Activated T-cell treated with anti-CD3 and anti-CD28 coated beads, Interleukin-2, amount 50 U/mL, for 72 hours (primary cell): ENCODE data around the gene PGAP6. TPM values are rescaled to one million over a fixed set of nuclear protein-coding genes. Genes with fewer than 3 reads are reported as not detected.
"Not testable (repeated sequence)": the region's sequence is repeated elsewhere in the genome, so short reads cannot be mapped to it uniquely, and the experiment has no call there.

ENCODE experiments used
- ATAC-seq, 2 donors: fragments of 150-1000 bp; cut with Tn5 transposase; replicated peaks in 1 of 2; 2 replicates each; pipeline ENCODE4 v1.10.0; 2021; ENCODE audit warnings: moderate library complexity in 2 of 2, mild to moderate bottlenecking in 1 of 2
- DNase-seq, 2 donors: peaks; one replicate each; pipeline ENCODE4 v3.0.0; 2021 to 2022; ENCODE audit warnings: mixed read lengths in 1 of 2
- H3K27ac Mint-ChIP-seq: one replicate; pipeline ENCODE4 v1.8.0; 2022; ENCODE audit warnings: mild to moderate bottlenecking, moderate library complexity, mixed read lengths
- H3K27me3 Mint-ChIP-seq: one replicate; pipeline ENCODE4 v1.8.0; 2022; ENCODE audit warnings: low read depth, mixed read lengths
- H3K36me3 Mint-ChIP-seq, 2 donors: one replicate each; pipeline ENCODE4 v1.8.0; 2022; ENCODE audit warnings: mixed read lengths in 2 of 2, mild to moderate bottlenecking in 1 of 2; ENCODE audit not compliant: insufficient read depth in 2 of 2
- H3K4me1 Mint-ChIP-seq: one replicate; pipeline ENCODE4 v1.8.0; 2022; ENCODE audit warnings: low read depth, mixed read lengths
- H3K4me3 Mint-ChIP-seq, 2 donors: one replicate each; pipeline ENCODE4 v1.8.0; 2022; ENCODE audit warnings: mild to moderate bottlenecking in 2 of 2, mixed read lengths in 2 of 2, moderate library complexity in 2 of 2
- H3K9me3 Mint-ChIP-seq, 2 donors: one replicate each; pipeline ENCODE4 v1.8.0; 2022; ENCODE audit warnings: mixed read lengths in 2 of 2
- total RNA-seq, 2 donors: library from RNA; stranded (reverse); gene quantifications; one replicate each; pipeline ENCODE4 v1.2.3, GENCODE V29; 2022

PGAP6 gene
- total RNA-seq, 2 donors from 2014 or later, result 29.7 to 39.7 TPM

- no peaks in the 10 kb centered on the region for H3K4me1 Mint-ChIP-seq
- H3K9me3 Mint-ChIP-seq, result no peaks in the 10 kb centered on the region
- no peaks in the 10 kb centered on the region for H3K27me3 Mint-ChIP-seq
- no peak overlapping the region for H3K4me3 Mint-ChIP-seq
- ATAC-seq (no peak), DNase-seq (no peak)
- H3K27ac Mint-ChIP-seq, result no peak overlapping the region
- H3K36me3 Mint-ChIP-seq, result peaks cover 0 to 3% of the 10 kb centered on the region in 2 donors
Observed at GRCh38 chr16:363110-363765, 18.5 kb downstream of the PGAP6 start.

DNA sequence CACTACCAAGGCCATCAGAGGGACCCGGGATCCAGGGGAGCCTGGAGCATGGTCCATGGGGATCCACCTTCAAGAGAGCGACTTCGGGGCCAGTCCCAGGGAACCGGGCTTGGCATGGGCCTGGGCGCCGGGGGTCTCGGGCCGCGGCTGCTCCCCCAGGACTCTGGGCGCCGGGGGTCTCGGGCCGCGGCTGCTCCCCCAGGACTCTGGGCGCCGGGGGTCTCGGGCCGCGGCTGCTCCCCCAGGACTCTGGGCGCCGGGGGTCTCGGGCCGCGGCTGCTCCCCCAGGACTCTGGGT is 19.1 kb downstream of the PGAP6 start:
- not testable (repeated sequence) for H3K27me3 Mint-ChIP-seq, H3K9me3 Mint-ChIP-seq, H3K36me3 Mint-ChIP-seq, H3K27ac Mint-ChIP-seq, DNase-seq, H3K4me1 Mint-ChIP-seq, H3K4me3 Mint-ChIP-seq
- peak in 1 of 2 donors; percentile 8 for ATAC-seq

- Mint-ChIP-seq H3K27me3 (no peaks in the 10 kb centered on the region), H3K4me1 (no peaks in the 10 kb centered on the region), H3K4me3 (peak overlapping the region; percentile 59 to 65), H3K27ac (no peak overlapping the region), H3K9me3 (no peaks in the 10 kb centered on the region), H3K36me3 (peaks cover 0 to 2% of the 10 kb centered on the region in 2 donors)
- DNase-seq, result peak; percentile 76 to 82
- peak; percentile 90 to 91 for ATAC-seq
Observed at GRCh38 chr16:361872-362701, 19.7 kb downstream of the PGAP6 start.

DNA sequence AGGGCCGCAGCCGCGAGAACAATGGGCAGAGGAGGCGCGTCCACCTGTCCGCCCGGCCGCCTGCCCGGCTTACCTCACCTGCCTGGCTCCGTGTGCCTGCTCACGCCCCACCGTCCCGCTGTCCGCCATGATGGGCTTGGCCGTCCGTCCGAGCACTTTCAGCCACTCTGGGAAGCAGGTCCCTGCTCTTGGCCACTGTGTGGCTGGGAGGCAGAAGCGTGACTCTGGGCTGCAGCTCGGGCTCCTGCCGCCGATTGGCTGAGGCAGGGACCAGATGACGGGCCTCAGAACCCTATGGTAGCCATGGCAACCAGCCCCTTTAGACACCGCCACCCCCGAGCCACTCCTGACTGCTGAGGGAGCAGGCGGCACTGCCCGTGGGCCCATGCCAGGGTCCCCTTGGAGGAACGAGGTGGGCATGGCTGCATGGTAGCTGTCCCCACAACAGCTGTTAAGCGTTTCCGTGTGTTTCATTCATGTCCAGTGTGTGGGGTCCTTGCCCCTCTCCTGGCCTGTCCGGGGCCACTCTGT is 20.4 kb downstream of the PGAP6 start:
- no peaks in the 10 kb centered on the region for H3K36me3 Mint-ChIP-seq
- no peaks in the 10 kb centered on the region for H3K9me3 Mint-ChIP-seq
- no peak overlapping the region for H3K4me3 Mint-ChIP-seq
- no peaks in the 10 kb centered on the region for H3K4me1 Mint-ChIP-seq
- no peak overlapping the region for H3K27ac Mint-ChIP-seq
- no peaks in the 10 kb centered on the region for H3K27me3 Mint-ChIP-seq
- no peak for DNase-seq
- ATAC-seq, result no peak

DNA sequence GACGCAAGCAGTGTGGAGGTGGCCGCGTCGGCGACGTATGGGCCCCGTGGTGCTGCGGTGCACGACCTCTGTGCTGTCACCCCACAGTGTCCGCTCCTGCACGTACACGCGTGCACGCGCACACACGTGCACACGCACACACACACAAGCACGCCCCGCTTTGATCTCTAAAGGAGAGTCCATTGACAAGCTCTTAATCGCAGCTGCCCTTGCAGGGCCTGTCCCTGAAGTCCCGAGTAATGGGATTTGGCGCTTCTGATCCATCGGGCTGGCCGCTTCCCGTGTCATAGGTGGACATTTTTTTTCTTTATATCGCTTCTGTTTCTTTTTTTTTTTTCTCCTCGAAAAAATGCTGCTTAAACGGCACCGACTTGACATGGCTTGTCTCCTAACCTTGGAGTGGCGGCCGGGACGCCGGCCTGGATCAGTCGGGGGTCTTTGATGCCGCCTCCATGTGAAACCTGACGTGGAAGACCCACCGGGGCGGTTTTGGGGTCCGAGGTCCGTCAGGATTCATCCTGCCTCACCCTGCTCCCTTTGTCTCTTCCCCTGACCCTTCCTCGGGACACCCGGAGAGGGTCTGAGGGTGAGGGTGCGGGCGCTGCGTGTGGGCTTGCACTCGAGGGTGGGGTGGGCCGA is 21.0 kb downstream of the PGAP6 start:
- Mint-ChIP-seq H3K27ac (no peak overlapping the region), H3K4me3 (no peak overlapping the region), H3K9me3 (no peaks in the 10 kb centered on the region), H3K36me3 (no peaks in the 10 kb centered on the region), H3K27me3 (no peaks in the 10 kb centered on the region), H3K4me1 (no peaks in the 10 kb centered on the region)
- no peak for ATAC-seq
- DNase-seq, result no peak

DNA sequence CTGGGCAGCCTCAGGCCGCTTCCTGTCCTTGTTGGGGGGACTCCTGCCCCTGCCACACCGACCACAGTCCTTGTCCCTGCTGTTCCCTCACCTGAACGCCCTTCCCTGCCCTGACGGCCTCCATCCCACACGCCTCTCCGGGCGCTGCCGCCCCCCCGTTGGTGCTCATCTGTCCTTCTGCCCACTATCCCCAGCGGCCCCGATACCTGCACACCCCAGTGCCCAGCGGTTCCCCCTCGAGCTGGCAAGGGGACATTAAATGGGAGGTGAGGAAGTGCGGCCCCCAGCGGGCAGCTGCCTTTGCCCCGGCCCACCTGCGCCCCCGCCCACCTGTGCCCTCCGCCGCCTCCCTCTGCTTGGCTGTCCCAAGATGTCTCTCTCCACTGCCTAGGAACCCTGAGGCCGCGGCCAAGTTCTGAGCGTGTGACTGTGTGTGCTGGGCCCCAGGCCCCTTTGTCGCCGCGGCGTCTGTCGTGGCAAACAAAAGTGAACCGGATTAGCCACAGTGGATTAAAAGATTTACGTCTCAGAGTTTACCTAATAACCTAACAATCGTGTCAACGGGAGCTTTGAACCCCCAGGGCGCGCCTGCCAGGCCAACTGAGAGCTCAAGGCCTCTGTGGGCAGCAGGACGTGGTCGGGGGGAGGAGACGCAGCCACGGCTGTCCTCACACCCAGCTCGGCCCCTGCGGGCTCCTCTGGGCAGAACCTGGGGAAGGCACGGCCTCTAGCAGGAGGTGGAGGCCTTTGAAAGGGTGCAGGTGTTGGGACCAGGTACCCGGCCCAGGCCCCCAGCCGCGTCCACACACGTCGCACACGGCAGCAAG is 21.7 kb downstream of the PGAP6 start:
- Mint-ChIP-seq H3K27ac (no peak overlapping the region), H3K9me3 (no peaks in the 10 kb centered on the region), H3K36me3 (no peaks in the 10 kb centered on the region), H3K4me1 (peaks cover 7% of the 10 kb centered on the region), H3K4me3 (no peak overlapping the region), H3K27me3 (no peaks in the 10 kb centered on the region)
- ATAC-seq, result no peak
- no peak for DNase-seq

- Mint-ChIP-seq H3K27ac (no peak overlapping the region), H3K27me3 (no peaks in the 10 kb centered on the region), H3K9me3 (no peaks in the 10 kb centered on the region), H3K36me3 (no peaks in the 10 kb centered on the region), H3K4me3 (no peak overlapping the region), H3K4me1 (peaks cover 12% of the 10 kb centered on the region)
- ATAC-seq (no peak), DNase-seq (no peak)
Observed at GRCh38 chr16:359067-359763, 22.6 kb downstream of the PGAP6 start.

DNA sequence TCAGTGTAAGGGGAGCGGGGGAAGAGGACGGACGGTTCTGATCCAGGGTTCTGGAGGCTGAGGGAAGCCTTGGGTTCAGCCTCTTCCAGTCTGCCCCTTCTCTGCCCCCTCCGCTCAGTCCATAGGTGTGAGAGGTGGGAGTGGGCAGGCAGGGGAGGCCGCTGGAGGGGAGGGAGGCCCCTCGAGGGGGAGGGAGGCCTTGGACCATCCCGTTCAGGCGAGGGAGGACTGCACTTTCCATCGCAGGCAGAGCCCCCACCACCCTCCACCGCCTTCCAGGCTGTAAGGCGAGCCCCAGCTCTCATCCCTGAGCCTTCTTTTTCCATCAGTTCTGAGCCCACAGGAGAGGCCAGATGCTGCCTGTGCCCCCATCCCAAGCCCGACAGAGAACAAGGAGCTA is 25.0 kb downstream of the PGAP6 start:
- Mint-ChIP-seq H3K27ac (no peak overlapping the region), H3K36me3 (no peaks in the 10 kb centered on the region), H3K9me3 (no peaks in the 10 kb centered on the region), H3K27me3 (no peaks in the 10 kb centered on the region), H3K4me1 (peaks cover 16% of the 10 kb centered on the region), H3K4me3 (no peak overlapping the region)
- no peak for DNase-seq
- no peak for ATAC-seq

- Mint-ChIP-seq H3K27me3 (no peaks in the 10 kb centered on the region), H3K4me3 (peak overlapping the region in 1 of 2 donors; percentile 29), H3K9me3 (no peaks in the 10 kb centered on the region), H3K4me1 (peaks cover 30% of the 10 kb centered on the region), H3K36me3 (peaks cover 0 to 3% of the 10 kb centered on the region in 2 donors), H3K27ac (no peak overlapping the region)
- ATAC-seq (no peak), DNase-seq (no peak)
Observed at GRCh38 chr16:354971-355461, 26.8 kb downstream of the PGAP6 start.

- peaks cover 37% of the 10 kb centered on the region for H3K4me1 Mint-ChIP-seq
- peaks cover 0 to 3% of the 10 kb centered on the region in 2 donors for H3K36me3 Mint-ChIP-seq
- no peak overlapping the region for H3K27ac Mint-ChIP-seq
- no peaks in the 10 kb centered on the region for H3K27me3 Mint-ChIP-seq
- ATAC-seq, result no peak
- no peaks in the 10 kb centered on the region for H3K9me3 Mint-ChIP-seq
- DNase-seq, result no peak
- peak overlapping the region in 1 of 2 donors; percentile 38 for H3K4me3 Mint-ChIP-seq
Observed at GRCh38 chr16:354291-354881, 27.4 kb downstream of the PGAP6 start.

GRCh38 chr16:353404-354290 is 28.1 kb downstream of the PGAP6 start:
- Mint-ChIP-seq H3K4me1 (peaks cover 44% of the 10 kb centered on the region), H3K9me3 (no peaks in the 10 kb centered on the region), H3K27me3 (no peaks in the 10 kb centered on the region), H3K36me3 (peaks cover 0 to 3% of the 10 kb centered on the region in 2 donors), H3K4me3 (peak overlapping the region; percentile 20 to 38), H3K27ac (no peak overlapping the region)
- DNase-seq (peak in 1 of 2 donors; percentile 27), ATAC-seq (no peak)
